ENCODE results near the gene KCNT2.

DNA sequence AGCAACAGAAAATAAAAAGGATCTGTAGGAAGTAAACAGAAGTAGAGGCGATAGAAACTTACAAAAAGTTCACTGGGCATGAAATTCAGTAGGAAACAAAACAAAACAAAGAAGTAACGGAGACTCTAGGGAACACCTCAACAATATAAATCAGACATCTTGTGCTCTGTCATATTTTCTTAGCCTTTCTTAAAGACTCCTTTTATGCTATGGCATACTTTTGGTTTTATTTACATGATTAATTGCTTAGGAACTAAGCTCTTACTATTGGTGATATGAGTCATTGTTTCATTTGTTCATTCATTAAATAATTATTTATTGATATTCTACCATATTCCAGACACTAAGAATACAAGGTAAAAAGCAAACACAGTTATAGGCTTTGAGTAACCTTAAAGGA is 126.6 kb downstream of the KCNT2 start:
- TF ChIP-seq, protein P1, sequence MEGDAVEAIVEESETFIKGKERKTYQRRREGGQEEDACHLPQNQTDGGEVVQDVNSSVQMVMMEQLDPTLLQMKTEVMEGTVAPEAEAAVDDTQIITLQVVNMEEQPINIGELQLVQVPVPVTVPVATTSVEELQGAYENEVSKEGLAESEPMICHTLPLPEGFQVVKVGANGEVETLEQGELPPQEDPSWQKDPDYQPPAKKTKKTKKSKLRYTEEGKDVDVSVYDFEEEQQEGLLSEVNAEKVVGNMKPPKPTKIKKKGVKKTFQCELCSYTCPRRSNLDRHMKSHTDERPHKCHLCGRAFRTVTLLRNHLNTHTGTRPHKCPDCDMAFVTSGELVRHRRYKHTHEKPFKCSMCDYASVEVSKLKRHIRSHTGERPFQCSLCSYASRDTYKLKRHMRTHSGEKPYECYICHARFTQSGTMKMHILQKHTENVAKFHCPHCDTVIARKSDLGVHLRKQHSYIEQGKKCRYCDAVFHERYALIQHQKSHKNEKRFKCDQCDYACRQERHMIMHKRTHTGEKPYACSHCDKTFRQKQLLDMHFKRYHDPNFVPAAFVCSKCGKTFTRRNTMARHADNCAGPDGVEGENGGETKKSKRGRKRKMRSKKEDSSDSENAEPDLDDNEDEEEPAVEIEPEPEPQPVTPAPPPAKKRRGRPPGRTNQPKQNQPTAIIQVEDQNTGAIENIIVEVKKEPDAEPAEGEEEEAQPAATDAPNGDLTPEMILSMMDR (IDR thresholded peaks at IDR 0.05): no peak
- no peak for TF ChIP-seq POLR2A (IDR thresholded peaks at IDR 0.05)

Data from esophagus squamous epithelium (tissue), 4 donors.